Measurements from ENCODE around the gene GTF2A1L.

Gene GTF2A1L

GRCh38 chr2:48712151-48712550 is 94.5 kb downstream of the GTF2A1L start:
- Histone ChIP-seq H3K79me2 (ENCODE audit: insufficient read depth, low read length) (no peaks in the 10 kb centered on the region), H4K20me1 (ENCODE audit: low read depth, low read length) (no peaks in the 10 kb centered on the region), H3K36me3 (ENCODE audit: low read length) (no peaks in the 10 kb centered on the region), H3K27me3 (ENCODE audit: low read length) (no peaks in the 10 kb centered on the region), H3K27ac (ENCODE audit: low read depth, low read length) (no peak overlapping the region), H3K4me2 (ENCODE audit: low read depth, low read length, poor library complexity, severe bottlenecking) (no peak overlapping the region), H2AFZ (ENCODE audit: low read depth, low read length, severe bottlenecking) (no peak overlapping the region), H3K9me3 (ENCODE audit: insufficient read depth, low read length) (no peaks in the 10 kb centered on the region), H3K9me2 (replicated peaks; ENCODE audit: insufficient read depth, low read length) (no peaks in the 10 kb centered on the region), H3K9ac (ENCODE audit: low read length) (no peak overlapping the region), H3K4me3 (ENCODE audit: insufficient read depth, low read length, poor library complexity, severe bottlenecking) (no peak overlapping the region), H3F3A (ENCODE audit: insufficient read depth) (no peaks in the 10 kb centered on the region)
- TF ChIP-seq CTCF (IDR thresholded peaks at IDR 0.05; ENCODE audit: insufficient read depth, low read length, poor library complexity, severe bottlenecking) (no peak), EZH2phosphoT487 (conservative IDR thresholded peaks at IDR 0.05; ENCODE audit: low read length) (no peak)

- no peaks in the 10 kb centered on the region for H4K20me1 ChIP-seq (ENCODE audit: low read depth, low read length)
These were observed 96.0 kb downstream of the GTF2A1L start for GRCh38 chr2:48713647-48714046.

GRCh38 chr2:48714245-48714644 is 96.6 kb downstream of the GTF2A1L start:
- Histone ChIP-seq H3K27ac (ENCODE audit: low read depth, low read length) (no peak overlapping the region), H3F3A (ENCODE audit: insufficient read depth) (no peaks in the 10 kb centered on the region), H4K20me1 (ENCODE audit: low read depth, low read length) (no peaks in the 10 kb centered on the region), H3K79me2 (ENCODE audit: insufficient read depth, low read length) (no peaks in the 10 kb centered on the region), H3K9me2 (replicated peaks; ENCODE audit: insufficient read depth, low read length) (no peaks in the 10 kb centered on the region), H3K9me3 (ENCODE audit: insufficient read depth, low read length) (no peaks in the 10 kb centered on the region), H2AFZ (ENCODE audit: low read depth, low read length, severe bottlenecking) (no peak overlapping the region), H3K4me2 (ENCODE audit: low read depth, low read length, poor library complexity, severe bottlenecking) (no peak overlapping the region), H3K4me3 (ENCODE audit: insufficient read depth, low read length, poor library complexity, severe bottlenecking) (no peak overlapping the region), H3K36me3 (ENCODE audit: low read length) (no peaks in the 10 kb centered on the region), H3K9ac (ENCODE audit: low read length) (no peak overlapping the region), H3K27me3 (ENCODE audit: low read length) (no peaks in the 10 kb centered on the region)
- no peak for TF ChIP-seq EZH2phosphoT487 (conservative IDR thresholded peaks at IDR 0.05; ENCODE audit: low read length)
- no peak for TF ChIP-seq CTCF (IDR thresholded peaks at IDR 0.05; ENCODE audit: insufficient read depth, low read length, poor library complexity, severe bottlenecking)

More at GRCh38 chr2:48713647-48714046, 96.0 kb downstream of the GTF2A1L start:
- Histone ChIP-seq H3K9me2 (replicated peaks; ENCODE audit: insufficient read depth, low read length) (no peaks in the 10 kb centered on the region), H3K9ac (ENCODE audit: low read length) (no peak overlapping the region), H3K79me2 (ENCODE audit: insufficient read depth, low read length) (no peaks in the 10 kb centered on the region), H3K27ac (ENCODE audit: low read depth, low read length) (no peak overlapping the region), H3K36me3 (ENCODE audit: low read length) (no peaks in the 10 kb centered on the region), H3K4me2 (ENCODE audit: low read depth, low read length, poor library complexity, severe bottlenecking) (no peak overlapping the region), H3K27me3 (ENCODE audit: low read length) (no peaks in the 10 kb centered on the region), H2AFZ (ENCODE audit: low read depth, low read length, severe bottlenecking) (no peak overlapping the region), H3K9me3 (ENCODE audit: insufficient read depth, low read length) (no peaks in the 10 kb centered on the region), H3F3A (ENCODE audit: insufficient read depth) (no peaks in the 10 kb centered on the region), H3K4me3 (ENCODE audit: insufficient read depth, low read length, poor library complexity, severe bottlenecking) (no peak overlapping the region)
- TF ChIP-seq CTCF (IDR thresholded peaks at IDR 0.05; ENCODE audit: insufficient read depth, low read length, poor library complexity, severe bottlenecking), result no peak

Measured in SU-DHL-6 (cell line).